ENCODE data around the gene TSPAN1.

GRCh38 chr1:46159516-46159915 is 15.4 kb upstream of the TSPAN1 start:
- TF ChIP-seq POLR2A (IDR thresholded peaks at IDR 0.05): no peak
- no peak for TF ChIP-seq CTCF (IDR thresholded peaks at IDR 0.05)
